HG03045 (cell line): ENCODE measurements around the gene CCDC28A.

Experiments
- ATAC-seq: cut with Tn5 transposase; IDR thresholded peaks from one replicate; pipeline ENCODE4 v1.9.1; 2021; ENCODE audit warnings: mild to moderate bottlenecking, moderate library complexity; ENCODE audit not compliant: unreplicated experiment

The CCDC28A gene

DNA sequence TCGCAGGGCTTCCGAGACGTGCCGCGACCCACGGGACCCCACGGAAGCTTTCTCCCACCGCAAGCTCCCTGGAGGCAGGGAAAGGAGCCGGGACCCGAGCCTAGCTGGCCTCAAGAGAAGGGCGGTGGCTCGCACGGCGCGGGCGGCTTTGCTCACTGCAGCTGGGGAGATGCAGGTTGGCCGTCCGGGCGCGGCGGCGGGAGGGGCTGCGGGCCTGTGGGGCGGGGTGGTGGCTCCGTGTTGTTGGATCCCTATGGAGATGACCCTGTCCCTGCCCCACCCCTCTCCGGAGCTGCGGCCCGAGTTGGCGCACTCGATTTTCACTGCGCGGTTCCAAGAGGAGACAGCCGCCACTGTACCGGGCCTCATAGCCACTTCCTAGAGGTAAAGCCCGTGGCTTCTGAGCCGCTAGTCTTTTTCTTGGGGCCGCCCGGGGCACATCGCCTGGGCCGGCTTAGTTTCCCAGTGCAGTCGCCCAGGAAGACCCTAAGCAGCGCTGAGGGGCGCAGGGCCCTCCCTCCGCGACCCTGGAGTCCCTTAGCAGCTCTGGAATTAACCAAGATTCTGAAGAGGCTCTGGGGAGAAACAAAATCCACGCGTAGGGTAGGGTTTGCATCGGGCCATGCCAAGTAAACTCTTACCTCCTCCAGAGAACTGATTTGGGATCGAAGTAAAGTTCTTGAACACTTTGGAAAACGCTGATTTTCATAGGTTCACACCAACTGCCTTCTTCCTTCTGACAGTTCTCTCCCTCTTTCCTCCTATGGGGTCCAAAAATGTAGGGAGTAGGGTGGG, 22.4 kb downstream of the CCDC28A start, which contains the start of gene ECT2L:
TSS of gene ECT2L (plus strand) at position 279 of the 795 bp plus-strand sequence. CDS start 17,188 bp downstream, outside the sequence.
- ATAC-seq = no peak

DNA sequence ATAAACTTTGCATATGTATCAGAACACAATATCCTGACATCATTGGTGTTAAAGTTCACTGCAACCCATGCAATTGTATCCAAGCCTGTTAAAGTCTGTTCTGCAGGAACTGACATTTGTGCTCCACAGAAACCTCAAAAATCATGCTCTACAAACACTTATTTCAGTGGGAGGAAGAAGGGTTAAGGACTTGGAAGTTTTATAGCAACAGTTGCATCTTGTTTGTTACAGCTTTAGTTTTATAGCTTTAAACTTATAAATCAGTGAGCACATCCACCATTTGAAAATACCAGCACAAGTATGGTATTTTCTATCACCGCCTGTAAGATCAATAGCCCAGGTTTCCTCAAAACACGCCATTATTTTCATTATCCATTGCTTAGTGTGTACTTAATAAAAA, 23.2 kb downstream of the CCDC28A start:
- no peak for ATAC-seq

DNA sequence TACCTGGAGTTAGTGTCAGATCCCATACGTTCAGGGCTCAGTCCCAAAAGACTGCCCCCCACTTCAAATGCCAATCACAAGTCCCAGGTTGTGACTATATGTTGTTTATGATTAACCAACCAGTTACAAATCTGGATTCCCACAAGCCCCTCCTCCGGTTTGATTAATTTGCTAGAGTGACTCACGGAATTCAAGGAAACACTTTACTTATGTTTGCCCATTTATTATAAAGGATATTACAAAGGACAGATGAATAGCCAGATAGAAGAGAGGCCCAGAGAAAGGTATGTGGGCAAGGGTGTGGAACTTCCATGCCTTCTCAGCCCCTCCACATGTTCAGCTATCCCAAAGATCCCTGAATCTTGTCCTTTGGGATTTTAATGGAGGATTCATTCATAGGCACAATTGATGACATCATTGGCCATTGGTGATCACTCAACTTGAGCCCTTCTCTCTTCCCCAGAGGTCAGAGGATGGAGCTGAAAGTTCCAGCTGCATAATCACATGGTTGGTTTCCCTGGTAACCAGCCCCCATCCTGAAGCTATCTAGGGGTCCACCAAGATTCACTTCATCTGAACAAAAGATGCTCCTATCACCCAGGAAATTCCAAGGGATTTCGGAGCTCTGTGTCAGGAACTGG, 24.4 kb downstream of the CCDC28A start:
- no peak for ATAC-seq

DNA sequence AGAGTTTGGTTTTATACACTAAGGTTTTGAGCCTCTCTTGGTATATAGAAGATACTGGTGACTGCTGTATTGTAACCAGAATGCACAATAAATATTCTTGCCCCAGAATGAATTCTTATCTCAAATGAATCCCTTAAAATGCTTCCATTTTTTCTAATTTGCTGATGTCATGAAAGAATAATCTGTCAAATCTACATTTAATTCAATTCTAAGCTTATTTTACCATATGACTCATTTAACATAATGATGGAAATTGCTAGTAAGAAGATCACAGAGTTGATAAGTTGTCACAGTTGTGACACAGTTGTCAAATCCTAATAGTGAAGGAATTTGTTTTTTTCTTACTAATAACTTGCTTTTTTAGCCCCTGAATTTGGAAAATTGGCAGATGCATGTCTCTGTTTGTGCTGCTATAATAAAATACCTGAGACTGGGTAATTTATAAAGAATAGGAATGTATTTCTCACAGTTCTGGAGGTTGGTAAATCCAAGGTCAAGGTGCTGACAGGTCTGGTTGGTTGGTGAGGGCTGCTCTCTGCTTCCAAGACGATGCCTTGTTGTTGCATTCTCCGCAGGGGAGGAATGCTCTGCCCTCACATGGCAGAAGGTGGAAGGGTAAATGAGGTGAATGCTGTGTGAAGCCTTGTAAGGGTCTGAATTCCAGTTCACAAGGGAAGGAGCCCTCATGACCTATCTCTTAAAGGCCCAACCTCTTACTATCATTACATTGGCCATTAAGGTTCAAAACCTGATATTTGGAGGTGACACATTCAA, 27.0 kb downstream of the CCDC28A start:
- ATAC-seq = peak; percentile 43

DNA sequence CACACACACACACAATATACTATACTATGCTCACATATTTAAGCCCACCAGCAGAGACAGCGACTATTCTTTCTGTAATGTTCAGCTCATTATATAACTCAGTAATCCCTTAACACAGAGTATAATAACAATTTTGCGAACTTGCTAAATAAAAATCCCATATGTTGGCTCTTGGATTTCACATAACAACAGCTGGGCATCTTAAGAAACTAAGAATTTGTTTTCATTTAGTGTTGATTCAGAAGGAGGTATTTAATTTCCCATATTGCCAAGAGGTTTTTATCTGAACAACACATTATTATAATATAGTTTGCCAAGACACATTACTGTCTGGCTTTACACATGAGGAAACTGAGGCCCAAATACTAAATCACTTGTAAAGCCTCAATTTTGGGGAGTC, 29.8 kb downstream of the CCDC28A start:
- no peak for ATAC-seq

DNA sequence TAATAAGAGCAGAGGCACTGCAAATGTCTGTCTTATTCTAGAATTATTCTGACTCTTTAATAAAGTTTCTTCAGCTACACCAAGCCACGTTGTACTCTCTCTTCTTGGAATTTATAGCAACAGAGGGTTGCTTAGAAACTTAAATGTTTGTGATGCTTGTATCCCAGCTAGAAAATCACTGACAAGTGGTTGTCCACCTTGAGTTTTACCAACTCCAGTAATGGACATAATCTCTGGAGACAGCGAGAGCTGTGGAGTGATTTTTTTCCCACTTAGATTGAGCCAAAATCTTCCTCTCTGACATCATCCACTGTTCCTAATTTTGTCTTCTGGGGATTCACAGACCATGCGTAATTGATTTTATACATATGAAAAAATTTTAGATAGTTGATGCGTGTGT, 30.3 kb downstream of the CCDC28A start:
- no peak for ATAC-seq

DNA sequence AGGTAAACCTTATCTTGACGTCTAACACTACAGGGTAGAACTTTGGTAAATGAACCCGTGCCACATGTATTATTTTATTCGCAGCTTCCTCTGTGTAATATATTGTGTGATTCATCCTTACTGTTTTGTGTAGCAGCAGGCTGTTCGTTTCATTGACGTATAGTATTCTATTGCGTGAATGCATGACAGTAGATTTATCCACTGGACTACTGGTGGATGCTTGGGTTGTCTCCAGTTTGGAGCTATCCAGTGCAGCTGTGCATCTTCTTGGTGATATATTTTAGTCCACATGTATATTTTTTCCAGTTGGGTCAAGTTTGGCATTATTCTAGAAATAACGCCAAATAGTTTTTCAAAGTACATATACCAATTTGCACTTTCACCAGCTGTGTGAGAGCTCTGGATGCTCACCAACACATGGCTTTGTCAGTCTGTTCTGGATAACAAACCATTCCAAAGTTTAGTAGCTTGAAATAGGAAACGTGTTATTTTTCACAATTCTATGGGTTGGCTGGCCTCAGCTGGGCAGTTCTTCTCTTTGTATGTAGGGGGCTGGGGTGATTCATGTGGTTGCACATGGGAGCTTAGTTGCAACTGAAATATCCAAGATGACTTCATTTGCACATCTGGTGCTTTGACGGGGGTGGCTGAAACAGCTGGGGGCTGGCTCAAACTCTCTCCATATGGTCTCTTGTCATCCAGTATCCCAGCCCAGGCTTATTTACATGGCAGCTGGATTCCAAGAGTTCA, 31.6 kb downstream of the CCDC28A start:
- no peak for ATAC-seq

DNA sequence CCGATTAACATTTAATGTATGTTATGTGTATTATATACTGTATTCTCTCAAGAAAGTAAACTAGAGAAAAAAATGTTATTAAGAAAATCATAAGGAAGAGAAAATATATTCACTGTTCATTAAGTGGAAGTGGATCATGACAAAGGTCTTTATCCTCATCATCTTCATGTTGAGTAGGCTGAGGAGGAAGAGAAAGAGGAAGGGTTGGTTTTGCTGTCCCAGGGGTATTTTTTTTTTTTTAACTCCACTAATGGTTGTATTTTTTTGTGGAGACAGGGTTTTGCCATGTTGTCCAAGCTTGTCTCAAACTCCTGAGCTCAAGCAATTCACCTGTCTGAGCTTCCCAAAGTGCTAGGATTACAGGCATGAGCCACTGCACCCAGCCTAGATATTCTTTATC, 33.3 kb downstream of the CCDC28A start:
- no peak for ATAC-seq

DNA sequence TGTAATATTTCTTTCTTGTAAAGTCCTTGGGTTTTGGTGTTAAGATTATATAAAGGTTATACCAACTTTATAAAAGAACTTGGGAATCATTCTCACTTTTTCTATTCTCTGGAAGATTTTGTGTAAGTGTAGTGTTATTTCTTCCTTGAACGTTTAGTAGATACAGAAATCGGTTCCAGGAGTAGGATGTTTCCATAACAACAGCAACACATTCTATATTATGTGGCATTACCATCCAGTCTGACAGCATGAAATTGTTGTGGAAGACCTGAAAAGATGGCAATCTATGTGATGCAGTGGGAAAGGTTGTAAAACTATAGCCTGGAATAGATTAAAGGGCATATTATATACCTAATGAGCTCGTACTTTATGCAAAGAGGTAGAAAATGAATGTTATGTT, 36.1 kb downstream of the CCDC28A start:
- no peak for ATAC-seq

DNA sequence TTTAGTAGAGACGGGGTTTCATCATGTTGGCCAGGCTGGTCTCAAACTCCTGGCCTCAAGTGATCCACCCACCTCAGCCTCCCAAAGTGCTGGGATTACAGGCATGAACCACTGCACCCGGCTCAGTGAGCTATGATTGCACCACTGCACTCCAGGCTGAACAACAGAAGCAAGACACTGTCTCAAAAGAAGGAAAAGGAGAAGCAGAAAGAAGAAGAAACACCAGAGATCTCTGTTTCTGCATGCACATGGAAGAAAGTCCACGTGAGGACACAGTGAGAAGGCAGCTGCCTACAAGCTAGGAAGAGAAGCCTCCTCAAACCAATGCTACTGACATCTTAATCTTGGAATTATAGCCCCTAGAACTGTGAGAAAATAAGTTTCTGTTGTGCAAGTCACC, 38.3 kb downstream of the CCDC28A start:
- no peak for ATAC-seq

DNA sequence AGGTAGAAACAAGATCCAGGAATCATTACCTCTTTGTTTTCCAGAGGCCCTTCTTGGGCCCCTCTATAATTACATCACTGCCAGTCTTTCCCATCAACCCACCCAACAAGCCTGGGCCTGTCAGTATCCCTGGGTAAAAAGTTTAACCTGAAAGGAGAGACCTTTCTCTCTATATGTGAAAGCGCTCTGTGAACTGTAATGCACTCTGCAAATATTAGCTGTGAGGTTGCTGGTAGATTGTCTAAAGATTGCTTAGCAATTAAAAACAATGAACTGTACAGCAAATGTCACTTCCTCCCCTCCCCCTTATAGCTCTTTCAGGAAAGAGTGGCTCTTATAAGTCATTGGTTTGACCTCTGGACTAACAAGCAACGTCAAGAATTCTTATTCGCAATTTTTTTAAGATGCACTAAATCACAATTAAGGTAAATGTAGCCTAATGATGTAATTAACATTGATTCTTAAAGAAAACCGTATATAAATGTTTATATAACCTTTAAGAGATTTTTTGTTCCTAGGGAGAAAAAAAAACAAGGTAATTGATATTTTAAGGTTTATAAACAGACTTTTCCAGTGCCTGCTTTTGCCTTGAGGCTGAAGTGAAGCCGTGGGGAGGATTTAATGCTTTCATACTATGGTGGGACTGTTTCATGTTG, 40.7 kb downstream of the CCDC28A start:
- no peak for ATAC-seq

DNA sequence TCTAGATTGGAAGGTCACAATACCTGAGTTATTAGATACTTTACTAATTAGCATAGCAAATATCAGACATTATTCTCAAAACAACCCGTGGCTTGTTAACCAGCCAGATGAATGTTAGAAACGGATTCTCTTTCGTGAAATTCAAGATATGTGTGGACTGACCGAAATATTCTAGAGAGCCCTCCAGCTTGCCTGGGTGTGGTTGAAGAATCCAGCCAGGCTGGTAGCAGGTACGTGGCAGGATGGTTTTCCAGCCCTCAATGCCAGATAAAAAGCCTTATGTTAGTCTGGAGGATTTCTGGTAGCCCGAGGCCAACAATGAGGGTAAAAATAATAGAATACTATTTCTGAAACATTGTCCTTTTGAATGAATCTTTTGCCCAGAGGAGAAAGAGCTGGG, 41.7 kb downstream of the CCDC28A start:
- no peak for ATAC-seq

DNA sequence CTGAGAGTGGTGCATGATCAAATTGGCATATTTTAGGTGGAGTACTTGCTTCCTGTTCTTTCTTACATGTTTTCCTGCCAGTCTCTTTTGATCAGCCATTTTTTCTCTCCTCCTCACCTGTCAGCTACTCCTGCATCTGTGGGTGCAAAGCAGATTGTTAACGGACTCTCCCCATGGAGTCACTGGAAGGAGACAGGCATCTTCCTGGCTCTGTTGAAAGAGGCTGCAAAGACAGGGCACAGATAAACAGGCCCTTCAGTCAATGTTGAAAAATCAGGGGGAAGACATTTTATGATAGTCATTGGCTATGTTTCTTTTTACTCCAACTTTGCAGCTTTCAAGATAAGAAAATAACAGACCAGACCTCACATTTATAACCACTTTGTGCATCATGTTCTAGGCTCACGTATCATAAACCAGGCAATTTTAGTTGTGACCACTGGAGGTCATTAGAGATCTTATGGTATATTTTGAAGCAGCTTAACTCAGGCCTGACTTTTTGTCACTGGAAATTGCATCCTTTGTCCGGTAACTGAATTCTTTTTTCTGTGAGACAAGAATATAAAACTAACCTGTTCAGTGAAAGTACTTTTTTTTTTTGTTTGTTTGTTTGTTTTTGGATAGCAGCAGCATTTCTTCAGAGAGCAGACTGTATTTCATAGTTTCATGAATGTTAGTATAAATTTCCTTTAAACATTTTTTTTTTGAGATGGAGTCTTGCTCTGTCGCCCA, 42.4 kb downstream of the CCDC28A start:
- peak; percentile 62 for ATAC-seq

DNA sequence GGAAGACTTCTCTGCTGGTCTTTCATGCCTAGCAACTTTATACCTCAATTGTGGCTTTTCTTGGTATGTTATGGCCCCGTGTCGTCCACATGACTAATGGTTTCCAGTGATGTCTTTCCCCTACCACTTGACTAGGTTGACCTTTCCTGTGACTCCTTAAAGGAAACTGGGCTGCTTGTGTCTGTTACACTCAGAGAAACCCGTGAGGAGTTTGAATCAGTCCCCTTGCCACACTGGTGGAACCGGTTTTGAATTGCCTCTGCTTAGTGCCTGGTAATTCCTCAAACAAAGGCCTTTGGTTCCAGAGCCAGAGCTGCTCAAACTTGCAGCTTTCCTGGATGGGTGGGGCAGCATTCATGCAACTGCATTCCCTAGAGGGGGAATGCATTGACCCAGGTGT, 44.2 kb downstream of the CCDC28A start:
- ATAC-seq = peak; percentile 21

DNA sequence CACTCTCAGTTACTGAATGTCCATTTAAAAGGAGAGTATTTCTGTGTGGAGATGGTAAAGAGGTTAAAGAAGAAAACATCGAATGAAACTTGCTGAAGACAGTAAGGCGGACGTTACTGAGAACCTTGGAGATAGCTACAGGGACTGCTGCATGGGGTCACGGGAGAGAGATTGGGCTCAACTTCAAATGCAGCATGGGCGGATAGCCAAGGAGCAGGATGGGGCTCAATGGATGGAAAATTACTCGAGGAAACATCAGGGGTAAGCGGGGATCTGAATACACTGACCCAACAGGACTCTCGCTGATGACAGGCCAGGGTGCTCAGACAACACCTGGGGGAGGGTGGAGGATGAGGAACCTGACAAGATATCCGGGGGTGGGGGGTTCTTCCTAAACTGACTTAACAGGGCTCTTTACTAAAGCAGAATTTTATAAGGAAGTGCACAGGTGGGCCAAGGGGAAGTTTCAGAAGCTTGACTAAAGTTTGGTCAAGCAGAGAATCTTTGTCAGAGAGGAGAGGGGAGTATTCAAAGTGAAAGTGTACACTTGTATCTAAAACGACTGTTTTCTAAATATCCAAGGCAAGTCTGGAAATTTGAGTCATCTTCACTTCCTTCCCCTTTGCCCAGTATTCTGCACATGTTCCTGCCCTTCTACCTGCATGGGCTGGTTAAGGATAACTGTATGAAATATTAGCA, 45.1 kb downstream of the CCDC28A start:
- peak; percentile 68 for ATAC-seq

DNA sequence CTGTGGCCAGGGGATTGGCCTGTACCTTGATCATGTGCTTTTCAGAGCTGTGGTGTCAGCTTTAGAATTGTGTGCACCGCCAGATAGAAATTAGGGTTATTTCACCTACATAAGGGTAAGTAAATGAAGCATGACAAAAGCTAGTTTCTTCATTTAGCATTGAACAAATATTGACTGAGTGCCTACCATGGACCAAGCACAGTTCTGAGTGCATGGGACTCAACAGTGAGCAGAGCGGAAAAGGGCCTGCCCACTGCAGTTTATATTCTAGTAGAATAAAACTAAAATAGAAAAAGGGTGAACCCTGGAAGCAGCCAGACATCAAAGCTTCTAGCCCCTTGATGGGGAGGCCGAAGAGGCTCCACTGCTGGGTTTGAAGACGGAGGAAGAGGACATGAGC, 48.0 kb downstream of the CCDC28A start:
- no peak for ATAC-seq

DNA sequence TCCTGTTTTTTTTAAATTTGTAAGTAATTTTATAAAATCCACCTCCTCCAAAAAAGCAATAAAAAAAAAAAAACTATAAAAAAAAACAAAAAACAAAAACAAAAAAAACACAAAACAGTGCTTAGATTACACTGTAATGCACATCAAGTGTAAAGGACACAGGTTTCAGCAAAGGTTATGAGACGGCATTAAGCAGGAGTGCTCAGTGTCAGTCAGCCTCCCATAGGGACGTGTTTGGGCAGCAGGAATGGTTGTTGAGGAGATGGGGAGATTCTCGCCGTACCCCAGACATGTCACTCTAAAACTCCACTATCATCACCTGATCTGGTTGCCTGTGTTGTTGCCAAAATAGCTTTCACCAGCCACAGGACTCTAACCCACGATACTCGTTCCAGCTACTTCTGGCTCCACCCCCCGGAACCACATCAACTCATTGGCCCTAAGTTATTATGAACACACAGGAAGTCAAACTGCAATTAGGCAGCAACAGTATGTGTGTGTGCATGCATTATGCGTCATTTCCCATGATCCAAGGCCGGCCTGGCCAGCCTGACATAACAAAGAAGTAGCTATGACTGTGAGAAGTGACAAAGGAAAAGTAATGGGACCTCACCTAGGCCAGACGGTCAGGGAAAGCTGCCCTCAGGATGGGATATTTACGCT, 51.0 kb downstream of the CCDC28A start:
- ATAC-seq = no peak

DNA sequence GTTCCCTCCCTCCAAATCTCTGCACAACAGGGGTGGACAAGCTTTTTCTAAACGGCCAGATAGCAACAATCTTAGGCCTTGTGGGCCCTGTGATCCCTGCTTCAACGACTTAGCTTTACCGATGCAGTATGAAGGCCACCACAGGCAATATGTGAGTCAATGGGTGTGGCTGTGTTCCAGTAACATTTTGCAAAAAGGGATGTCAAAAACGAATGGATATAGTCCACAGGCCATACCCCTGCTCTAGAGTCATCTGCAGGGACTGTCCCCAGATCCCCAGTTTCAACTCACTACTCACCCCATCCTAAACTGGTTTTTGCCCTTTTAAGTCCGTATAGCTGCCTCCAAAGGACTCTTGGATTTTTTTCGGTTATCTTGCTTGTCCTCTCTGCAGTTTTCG, 56.7 kb downstream of the CCDC28A start:
- ATAC-seq = no peak

DNA sequence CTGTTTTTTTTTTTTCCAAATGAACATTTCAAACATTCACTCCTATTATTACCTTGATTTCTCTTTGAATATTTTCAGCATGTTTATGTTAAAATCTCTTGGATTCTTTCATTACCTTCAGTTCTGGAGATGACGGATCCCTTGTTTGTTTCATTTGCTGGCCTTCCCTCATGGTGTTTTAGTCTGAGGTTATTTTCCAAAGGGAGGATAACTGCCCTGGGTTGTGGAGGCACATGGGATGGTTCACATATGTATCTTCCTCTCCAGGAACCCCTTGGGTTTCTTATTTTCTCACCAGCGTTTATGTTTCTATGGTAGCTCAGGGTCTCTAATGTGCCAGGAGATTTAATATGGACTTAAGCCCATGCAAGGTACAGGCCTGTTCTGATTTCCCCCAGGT, 58.6 kb downstream of the CCDC28A start:
- ATAC-seq = no peak
